Activated naive CD8-positive, alpha-beta T cell treated with anti-CD3 and anti-CD28 coated beads, Interleukin-2, amount 50 U/mL, for 24 hours (primary cell): Measurements from ENCODE around the gene PDS5A.
"Not testable (repeated sequence)": the region's sequence is repeated elsewhere in the genome, so short reads cannot be mapped to it uniquely, and the experiment has no call there.

Source experiments
- ATAC-seq: fragments of 150-1000 bp; cut with Tn5 transposase; one replicate; pipeline ENCODE4 v1.10.0; 2021
- DNase-seq: peaks from one replicate; pipeline ENCODE4 v3.0.0; 2021
- H3K27ac Mint-ChIP-seq: one replicate; pipeline ENCODE4 v1.8.0; 2021; ENCODE audit warnings: mild to moderate bottlenecking, mixed read lengths
- H3K27me3 Mint-ChIP-seq: one replicate; pipeline ENCODE4 v1.8.0; 2021; ENCODE audit warnings: mixed read lengths
- H3K36me3 Mint-ChIP-seq: one replicate; pipeline ENCODE4 v1.8.0; 2021; ENCODE audit warnings: low read depth, mixed read lengths
- H3K4me1 Mint-ChIP-seq: one replicate; pipeline ENCODE4 v1.8.0; 2021; ENCODE audit warnings: mixed read lengths
- H3K4me3 Mint-ChIP-seq: one replicate; pipeline ENCODE4 v1.8.0; 2021; ENCODE audit warnings: mild to moderate bottlenecking, moderate library complexity, mixed read lengths
- H3K9me3 Mint-ChIP-seq: one replicate; pipeline ENCODE4 v1.8.0; 2021; ENCODE audit warnings: mixed read lengths

Gene PDS5A

GRCh38 chr4:39941682-39942217 lies 36.0 kb downstream of the PDS5A start:
- Mint-ChIP-seq H3K4me3 (no peak overlapping the region), H3K36me3 (peaks cover 14% of the 10 kb centered on the region), H3K27ac (no peak overlapping the region), H3K9me3 (no peaks in the 10 kb centered on the region), H3K4me1 (peaks cover 57% of the 10 kb centered on the region), H3K27me3 (no peaks in the 10 kb centered on the region)
- DNase-seq (no peak), ATAC-seq (no peak)

DNA sequence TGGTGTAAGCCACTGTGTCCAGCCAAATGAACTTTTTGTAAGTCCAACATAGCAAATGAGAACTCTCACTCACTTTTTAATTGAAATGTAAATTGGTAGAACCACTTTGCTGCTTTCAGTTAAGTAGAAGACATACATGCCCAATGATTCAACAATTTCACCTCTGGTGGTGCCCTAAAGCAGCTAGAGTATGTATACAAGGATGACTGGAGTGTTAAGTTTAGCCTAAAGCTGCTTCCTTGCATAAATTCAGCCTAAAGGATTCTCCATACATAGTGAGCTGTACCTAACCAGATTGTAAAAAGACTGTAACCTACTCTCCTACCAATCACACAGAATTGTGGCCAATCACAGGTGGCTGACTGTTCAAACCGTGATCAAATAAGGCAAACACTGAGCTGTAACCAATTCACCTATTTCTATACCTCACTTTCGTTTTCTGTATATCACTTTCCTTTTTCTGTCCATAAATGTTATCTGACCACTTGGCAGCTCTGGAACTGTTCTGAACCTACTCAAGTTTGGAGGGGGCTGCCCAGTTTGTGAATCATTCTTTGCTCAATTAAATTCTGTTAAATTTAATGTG lies 39.9 kb downstream of the PDS5A start:
- Mint-ChIP-seq H3K4me1 (peaks cover 62% of the 10 kb centered on the region), H3K36me3 (peaks cover 24% of the 10 kb centered on the region), H3K27ac (peak overlapping the region; percentile 42), H3K4me3 (no peak overlapping the region), H3K9me3 (no peaks in the 10 kb centered on the region), H3K27me3 (no peaks in the 10 kb centered on the region)
- no peak for DNase-seq
- ATAC-seq, result peak; percentile 67

DNA sequence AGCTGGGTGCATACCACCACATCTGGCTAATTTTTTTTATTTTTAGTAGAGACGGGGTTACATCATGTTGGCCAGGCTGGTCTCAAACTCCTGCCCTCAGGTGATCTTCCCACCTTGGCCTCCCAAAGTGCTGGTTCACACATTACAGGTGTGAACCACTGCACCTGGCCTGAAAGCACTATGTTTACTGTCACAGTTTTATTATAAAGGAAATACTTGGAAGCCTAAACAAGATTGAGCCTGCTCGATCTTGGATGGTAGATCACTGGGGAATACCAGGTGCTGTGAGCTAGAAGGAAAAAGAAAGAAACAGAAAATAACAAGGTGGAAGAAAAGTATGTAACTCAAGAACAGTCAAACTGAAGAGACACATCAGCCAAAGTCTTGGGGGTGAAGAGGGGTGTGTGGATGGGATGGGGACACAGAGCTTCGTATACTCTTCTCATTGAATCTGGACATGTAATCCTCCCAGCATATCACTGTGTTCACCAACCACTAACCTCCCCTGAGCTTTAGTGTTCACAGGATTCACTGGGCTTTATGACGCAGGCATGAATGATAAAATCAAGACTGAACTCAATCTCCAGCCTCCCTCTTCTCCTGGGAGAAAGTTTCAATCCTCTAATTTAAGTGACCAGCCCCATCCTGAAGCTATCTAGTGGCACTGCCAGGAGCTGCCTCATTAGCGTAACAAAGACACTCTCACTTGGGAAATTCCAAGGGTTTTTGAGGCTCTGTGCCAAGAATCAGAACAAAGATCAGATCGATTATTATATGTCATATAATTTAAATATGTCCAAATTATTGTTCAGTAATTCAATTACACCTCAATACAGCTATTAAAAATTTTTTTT lies 40.9 kb downstream of the PDS5A start:
- Mint-ChIP-seq H3K9me3 (no peaks in the 10 kb centered on the region), H3K27me3 (no peaks in the 10 kb centered on the region), H3K4me3 (no peak overlapping the region), H3K27ac (peak overlapping the region; percentile 59), H3K4me1 (peaks cover 64% of the 10 kb centered on the region), H3K36me3 (peaks cover 22% of the 10 kb centered on the region)
- ATAC-seq (no peak), DNase-seq (no peak)

DNA sequence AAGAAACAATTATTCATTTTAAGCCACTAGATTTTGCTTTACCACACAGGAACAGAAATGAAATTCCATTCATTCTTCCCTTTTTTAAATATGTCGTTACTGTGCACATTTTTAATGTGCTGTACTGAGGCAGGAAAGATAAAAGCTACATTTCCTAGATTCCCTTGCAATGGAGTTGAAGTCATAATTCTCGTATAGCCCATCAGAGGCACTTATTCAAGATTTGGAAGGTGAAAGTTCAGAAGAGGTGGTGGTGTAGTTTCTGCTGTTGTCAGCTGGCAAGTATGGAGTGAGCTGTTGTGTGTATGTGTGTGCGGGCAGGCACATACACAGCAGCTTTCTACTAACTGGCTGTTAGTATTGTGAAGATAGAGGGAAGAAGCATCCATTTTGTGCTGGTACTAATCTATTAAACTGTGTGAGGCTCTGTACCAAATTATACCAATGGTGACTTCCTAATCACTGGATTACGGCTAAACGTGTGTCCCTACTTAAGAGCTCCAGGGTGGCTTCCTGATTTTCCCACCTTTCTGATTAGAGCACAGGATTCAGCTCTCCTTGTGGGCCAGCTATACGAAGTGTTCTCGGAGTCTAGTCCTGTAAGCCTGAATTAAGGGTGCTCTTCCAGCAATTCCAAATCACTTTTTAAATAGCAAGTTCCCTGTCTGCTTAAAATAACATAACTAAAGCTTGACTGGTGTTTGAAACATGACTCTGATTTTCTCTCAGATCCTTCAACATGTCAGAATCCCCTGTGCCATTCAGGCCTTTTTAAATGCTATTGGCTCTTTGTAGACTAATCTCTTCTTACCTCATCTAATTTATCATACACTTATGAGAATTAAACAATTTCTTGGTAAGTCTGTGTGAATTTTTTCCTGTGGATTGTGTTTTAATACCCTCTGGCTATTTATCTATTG lies 43.8 kb downstream of the PDS5A start:
- Mint-ChIP-seq H3K36me3 (peaks cover 24% of the 10 kb centered on the region), H3K27me3 (no peaks in the 10 kb centered on the region), H3K9me3 (no peaks in the 10 kb centered on the region), H3K4me3 (no peak overlapping the region), H3K27ac (peak overlapping the region; percentile 76), H3K4me1 (peaks cover 66% of the 10 kb centered on the region)
- DNase-seq, result no peak
- no peak for ATAC-seq

DNA sequence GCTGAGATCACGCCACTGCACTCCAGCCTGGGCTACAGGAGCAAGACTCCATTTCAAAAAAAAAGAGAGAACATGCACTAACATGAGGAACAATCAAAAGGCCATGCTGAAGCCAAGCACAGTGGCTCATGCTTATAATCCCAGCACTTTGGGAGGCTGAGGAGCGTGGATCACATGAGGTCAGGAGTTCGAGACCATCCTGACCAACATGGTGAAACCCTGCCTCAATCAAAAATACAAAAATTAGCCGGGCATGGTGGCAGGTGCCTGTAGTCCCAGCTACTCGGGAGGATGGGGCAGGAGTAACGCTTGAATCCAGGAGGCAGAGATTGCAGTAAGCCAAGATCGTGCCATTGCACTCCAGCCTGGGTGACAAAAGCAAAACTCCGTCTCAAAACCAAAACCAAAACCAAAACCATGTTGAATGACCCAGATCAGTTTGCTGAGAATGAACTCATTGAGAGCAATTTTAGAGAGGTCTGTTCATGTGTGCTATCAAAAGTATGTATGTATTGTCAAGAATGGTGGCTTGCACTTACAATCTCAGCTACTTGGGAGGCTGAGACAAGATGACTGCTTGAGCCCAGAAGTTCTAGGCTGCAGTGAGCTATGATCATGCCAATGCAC lies 44.8 kb downstream of the PDS5A start:
- H3K36me3 Mint-ChIP-seq, result peaks cover 27% of the 10 kb centered on the region
- peak overlapping the region; percentile 57 for H3K27ac Mint-ChIP-seq
- H3K27me3 Mint-ChIP-seq, result no peaks in the 10 kb centered on the region
- peak; percentile 12 for ATAC-seq
- no peak for DNase-seq
- peaks cover 60% of the 10 kb centered on the region for H3K4me1 Mint-ChIP-seq
- H3K4me3 Mint-ChIP-seq, result peak overlapping the region; percentile 32
- H3K9me3 Mint-ChIP-seq, result no peaks in the 10 kb centered on the region

DNA sequence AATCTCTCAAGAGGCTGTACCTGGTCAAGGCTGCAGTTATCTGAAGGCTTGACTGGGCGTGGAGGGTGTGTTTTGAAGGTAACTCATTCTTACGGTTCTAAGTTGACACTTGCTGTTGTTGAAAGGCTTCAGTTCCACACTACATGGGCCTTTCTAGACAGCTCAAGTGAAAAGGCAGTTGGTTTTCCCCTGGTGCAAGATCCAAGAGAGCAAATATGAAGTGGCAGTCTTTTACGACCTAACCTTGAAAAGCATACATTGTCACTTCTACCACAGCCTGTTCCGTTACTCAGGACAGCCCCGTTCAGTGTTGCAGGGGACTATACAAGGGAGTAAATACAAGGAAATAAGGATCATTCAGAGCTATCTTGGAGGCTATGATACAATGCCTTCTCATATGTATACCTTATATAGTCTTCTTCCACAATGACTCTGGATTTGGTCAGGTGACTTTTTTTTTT lies 46.2 kb downstream of the PDS5A start:
- Mint-ChIP-seq H3K4me1 (peaks cover 48% of the 10 kb centered on the region), H3K4me3 (no peak overlapping the region)

GRCh38 chr4:39928538-39928937 lies 49.2 kb downstream of the PDS5A start:
- ATAC-seq, result no peak
- Mint-ChIP-seq H3K4me3 (no peak overlapping the region), H3K4me1 (peaks cover 25% of the 10 kb centered on the region), H3K27ac (no peak overlapping the region), H3K36me3 (peaks cover 31% of the 10 kb centered on the region), H3K27me3 (no peaks in the 10 kb centered on the region), H3K9me3 (no peaks in the 10 kb centered on the region)
- DNase-seq, result no peak

More for the DNA sequence above, 46.2 kb downstream of the PDS5A start:
- H3K36me3 Mint-ChIP-seq, result peaks cover 24% of the 10 kb centered on the region
- DNase-seq, result no peak
- peak overlapping the region; percentile 64 for H3K27ac Mint-ChIP-seq
- no peaks in the 10 kb centered on the region for H3K9me3 Mint-ChIP-seq
- peak; percentile 84 for ATAC-seq
- no peaks in the 10 kb centered on the region for H3K27me3 Mint-ChIP-seq

GRCh38 chr4:39924014-39924413 lies 53.7 kb downstream of the PDS5A start:
- ATAC-seq, result no peak

GRCh38 chr4:39922399-39922798 lies 55.3 kb downstream of the PDS5A start:
- no peaks in the 10 kb centered on the region for H3K27me3 Mint-ChIP-seq
- DNase-seq (no peak), ATAC-seq (no peak)
- H3K4me3 Mint-ChIP-seq, result no peak overlapping the region
- H3K9me3 Mint-ChIP-seq, result no peaks in the 10 kb centered on the region
- peaks cover 21% of the 10 kb centered on the region for H3K36me3 Mint-ChIP-seq
- peaks cover 2% of the 10 kb centered on the region for H3K4me1 Mint-ChIP-seq
- no peak overlapping the region for H3K27ac Mint-ChIP-seq

More at GRCh38 chr4:39924014-39924413, 53.7 kb downstream of the PDS5A start:
- DNase-seq, result no peak
- H3K4me3 Mint-ChIP-seq, result no peak overlapping the region
- H3K27ac Mint-ChIP-seq, result no peak overlapping the region
- no peaks in the 10 kb centered on the region for H3K9me3 Mint-ChIP-seq
- peaks cover 2% of the 10 kb centered on the region for H3K4me1 Mint-ChIP-seq
- peaks cover 28% of the 10 kb centered on the region for H3K36me3 Mint-ChIP-seq
- no peaks in the 10 kb centered on the region for H3K27me3 Mint-ChIP-seq

DNA sequence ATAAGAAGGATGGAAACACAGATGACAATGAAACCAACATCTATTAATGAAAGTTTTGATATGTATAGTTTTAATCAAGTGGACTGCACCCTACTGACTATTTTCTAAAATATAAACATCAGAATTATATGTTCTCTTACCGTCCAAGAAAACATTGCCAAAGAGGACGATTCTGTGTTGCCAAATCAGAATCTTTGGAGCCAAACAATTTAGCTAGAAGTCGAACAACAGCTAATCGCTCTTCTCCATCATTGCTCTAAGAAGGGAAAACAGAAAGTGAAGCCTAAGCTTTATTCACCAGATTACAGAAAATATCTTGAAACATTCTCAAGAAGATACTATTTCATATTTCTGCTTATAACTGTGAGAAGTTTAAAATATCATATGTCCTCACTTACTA lies 64.2 kb downstream of the PDS5A start:
- Mint-ChIP-seq H3K4me3 (no peak overlapping the region), H3K27ac (no peak overlapping the region), H3K27me3 (no peaks in the 10 kb centered on the region), H3K4me1 (no peaks in the 10 kb centered on the region), H3K9me3 (no peaks in the 10 kb centered on the region), H3K36me3 (peaks cover 35% of the 10 kb centered on the region)
- DNase-seq, result no peak
- ATAC-seq, result no peak

DNA sequence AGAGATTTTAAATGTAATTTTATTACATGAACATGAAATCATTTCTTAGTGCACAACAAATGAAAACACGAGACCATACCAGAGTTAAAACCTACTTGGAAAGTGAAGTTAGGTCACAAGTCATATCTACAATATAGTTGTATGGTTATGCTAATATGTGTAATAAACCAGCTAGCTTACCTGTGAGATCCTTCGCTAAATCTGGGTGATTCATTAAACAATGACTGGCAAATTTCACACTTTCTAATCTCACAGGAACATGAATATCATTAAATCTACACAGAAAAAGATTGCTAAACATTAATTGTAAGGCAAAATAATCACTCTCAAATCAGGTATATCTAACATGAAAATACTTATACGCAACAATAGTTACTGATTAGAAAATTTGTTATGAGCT lies 67.6 kb downstream of the PDS5A start:
- no peak for DNase-seq
- H3K4me3 Mint-ChIP-seq, result no peak overlapping the region
- H3K27me3 Mint-ChIP-seq, result no peaks in the 10 kb centered on the region
- H3K4me1 Mint-ChIP-seq, result peaks cover 6% of the 10 kb centered on the region
- H3K9me3 Mint-ChIP-seq, result no peaks in the 10 kb centered on the region
- peaks cover 47% of the 10 kb centered on the region for H3K36me3 Mint-ChIP-seq
- no peak for ATAC-seq
- no peak overlapping the region for H3K27ac Mint-ChIP-seq

DNA sequence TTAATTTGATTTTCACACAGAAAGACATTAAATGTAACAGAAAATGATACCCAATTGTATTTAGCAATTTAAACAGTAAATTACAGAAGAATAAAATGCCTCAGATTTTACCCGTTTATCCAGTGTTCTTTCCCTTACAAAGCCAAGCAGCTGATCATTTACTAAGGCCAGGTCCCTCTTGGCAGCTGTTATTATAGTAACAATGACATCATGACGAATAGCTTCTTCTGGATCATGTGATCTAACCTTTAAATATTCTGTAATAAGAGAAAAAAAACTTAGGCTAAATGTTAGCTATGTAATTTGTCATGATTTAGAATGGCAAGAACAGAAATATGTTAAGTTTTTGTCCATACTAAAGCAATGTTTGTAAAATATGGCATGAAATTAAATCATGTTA lies 69.4 kb downstream of the PDS5A start:
- no peak for DNase-seq
- Mint-ChIP-seq H3K27ac (no peak overlapping the region), H3K4me3 (no peak overlapping the region), H3K36me3 (peaks cover 49% of the 10 kb centered on the region), H3K4me1 (peaks cover 6% of the 10 kb centered on the region), H3K27me3 (no peaks in the 10 kb centered on the region), H3K9me3 (no peaks in the 10 kb centered on the region)
- no peak for ATAC-seq

- DNase-seq, result no peak
- ATAC-seq, result no peak
- H3K9me3 Mint-ChIP-seq, result no peaks in the 10 kb centered on the region
- H3K27ac Mint-ChIP-seq, result peak overlapping the region; percentile 12
- no peaks in the 10 kb centered on the region for H3K27me3 Mint-ChIP-seq
- peaks cover 6% of the 10 kb centered on the region for H3K4me1 Mint-ChIP-seq
- peaks cover 51% of the 10 kb centered on the region for H3K36me3 Mint-ChIP-seq
- no peak overlapping the region for H3K4me3 Mint-ChIP-seq
Observed at GRCh38 chr4:39905656-39906055, 72.1 kb downstream of the PDS5A start.

- not testable (repeated sequence) for H3K4me3 Mint-ChIP-seq, H3K4me1 Mint-ChIP-seq, H3K9me3 Mint-ChIP-seq, DNase-seq, H3K27ac Mint-ChIP-seq, ATAC-seq, H3K27me3 Mint-ChIP-seq
- H3K36me3 Mint-ChIP-seq, result peaks cover 52% of the 10 kb centered on the region
Observed at GRCh38 chr4:39905019-39905418, 72.7 kb downstream of the PDS5A start.
